Measurements from ENCODE around the gene TSC22D1. TPM values are rescaled to one million over a fixed set of nuclear protein-coding genes. Genes with fewer than 3 reads are reported as not detected.

The TSC22D1 gene
- total RNA-seq, 1 donor from 2014 or later, result 18.6 TPM

- Mint-ChIP-seq H3K9me3 (no peaks in the 10 kb centered on the region), H3K27me3 (peaks cover 8% of the 10 kb centered on the region), H3K4me3 (peak overlapping the region; percentile 85), H3K4me1 (peaks cover 28% of the 10 kb centered on the region), H3K36me3 (ENCODE audit: low read depth) (no peaks in the 10 kb centered on the region), H3K27ac (peak overlapping the region; percentile 69)
- ChIA-PET CTCF (interaction anchor here (0.7 to 7.9 kb wide), 5 partner anchors 192 to 531 kb away, joined by 3 to 103 read pairs (median 36); no protein-coding TSS in a partner anchor), POLR2A (interaction anchor here (0.7 to 1.5 kb wide), 9 partner anchors 10 to 922 kb away, joined by 3 to 12 read pairs (median 5); partner anchors contain the start of genes CCDC122 and LACC1)
- ATAC-seq (ENCODE audit: low read depth), result peak; percentile 90
- peak; percentile 78 for DNase-seq
- TF ChIP-seq, protein P1, sequence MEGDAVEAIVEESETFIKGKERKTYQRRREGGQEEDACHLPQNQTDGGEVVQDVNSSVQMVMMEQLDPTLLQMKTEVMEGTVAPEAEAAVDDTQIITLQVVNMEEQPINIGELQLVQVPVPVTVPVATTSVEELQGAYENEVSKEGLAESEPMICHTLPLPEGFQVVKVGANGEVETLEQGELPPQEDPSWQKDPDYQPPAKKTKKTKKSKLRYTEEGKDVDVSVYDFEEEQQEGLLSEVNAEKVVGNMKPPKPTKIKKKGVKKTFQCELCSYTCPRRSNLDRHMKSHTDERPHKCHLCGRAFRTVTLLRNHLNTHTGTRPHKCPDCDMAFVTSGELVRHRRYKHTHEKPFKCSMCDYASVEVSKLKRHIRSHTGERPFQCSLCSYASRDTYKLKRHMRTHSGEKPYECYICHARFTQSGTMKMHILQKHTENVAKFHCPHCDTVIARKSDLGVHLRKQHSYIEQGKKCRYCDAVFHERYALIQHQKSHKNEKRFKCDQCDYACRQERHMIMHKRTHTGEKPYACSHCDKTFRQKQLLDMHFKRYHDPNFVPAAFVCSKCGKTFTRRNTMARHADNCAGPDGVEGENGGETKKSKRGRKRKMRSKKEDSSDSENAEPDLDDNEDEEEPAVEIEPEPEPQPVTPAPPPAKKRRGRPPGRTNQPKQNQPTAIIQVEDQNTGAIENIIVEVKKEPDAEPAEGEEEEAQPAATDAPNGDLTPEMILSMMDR (IDR thresholded peaks at IDR 0.05), result no peak
- intact Hi-C loops (cut with micrococcal nuclease), result loop anchor here (1.0 to 10.0 kb wide), 8 partner anchors 142 to 1461 kb away; partner anchors contain the start of genes CCDC122, GPALPP1, LACC1 and NUFIP1
These were observed 140.8 kb downstream of the TSC22D1 start for GRCh38 chr13:44435142-44435918.

GRCh38 chr13:44434766-44435141 is 141.4 kb downstream of the TSC22D1 start:
- DNase-seq (no peak), ATAC-seq (ENCODE audit: low read depth) (no peak)
- H3K36me3 Mint-ChIP-seq (ENCODE audit: low read depth), result no peaks in the 10 kb centered on the region
- peak overlapping the region; percentile 69 for H3K27ac Mint-ChIP-seq
- H3K4me1 Mint-ChIP-seq, result peaks cover 28% of the 10 kb centered on the region
- H3K9me3 Mint-ChIP-seq, result no peaks in the 10 kb centered on the region
- H3K27me3 Mint-ChIP-seq, result peaks cover 6% of the 10 kb centered on the region
- TF ChIP-seq, protein P1 (IDR thresholded peaks at IDR 0.05), result no peak
- intact Hi-C loops (cut with micrococcal nuclease), result loop anchor here (1.0 to 10.0 kb wide), 8 partner anchors 143 to 1460 kb away; partner anchors contain the start of genes CCDC122, GPALPP1, LACC1 and NUFIP1
- ChIA-PET POLR2A (interaction anchor here (0.7 to 1.5 kb wide), 8 partner anchors 9 to 922 kb away, joined by 3 to 12 read pairs (median 4); partner anchors contain the start of genes CCDC122 and LACC1), CTCF (interaction anchor here (0.7 to 7.9 kb wide), 4 partner anchors 192 to 531 kb away, joined by 3 to 103 read pairs (median 32); no protein-coding TSS in a partner anchor)
- H3K4me3 Mint-ChIP-seq, result peak overlapping the region; percentile 85

- TF ChIP-seq, protein P1 (IDR thresholded peaks at IDR 0.05), result no peak
- ATAC-seq (ENCODE audit: low read depth), result no peak
- Mint-ChIP-seq H3K27ac (no peak overlapping the region), H3K4me3 (peak overlapping the region; percentile 24), H3K4me1 (peaks cover 28% of the 10 kb centered on the region), H3K27me3 (peaks cover 6% of the 10 kb centered on the region), H3K36me3 (ENCODE audit: low read depth) (no peaks in the 10 kb centered on the region), H3K9me3 (no peaks in the 10 kb centered on the region)
- POLR2A ChIA-PET, result interaction anchor here (0.7 to 1.5 kb wide), 3 partner anchors 144 to 191 kb away, joined by 3 to 5 read pairs (median 5); no protein-coding TSS in a partner anchor
- intact Hi-C loops (cut with micrococcal nuclease), result loop anchor here (10.0 kb wide), 1 partner anchor 1459 kb away; no protein-coding TSS in a partner anchor
- no peak for DNase-seq
- CTCF ChIA-PET, result interaction anchor here (1.1 to 7.9 kb wide), 4 partner anchors 243 to 530 kb away, joined by 3 to 103 read pairs (median 25); no protein-coding TSS in a partner anchor
These were observed 142.0 kb downstream of the TSC22D1 start for GRCh38 chr13:44433863-44434765.

- DNase-seq (no peak), ATAC-seq (ENCODE audit: low read depth) (no peak)
- POLR2A ChIA-PET, result no interaction called here
- peaks cover 6% of the 10 kb centered on the region for H3K27me3 Mint-ChIP-seq
- no peaks in the 10 kb centered on the region for H3K9me3 Mint-ChIP-seq
- no peaks in the 10 kb centered on the region for H3K36me3 Mint-ChIP-seq (ENCODE audit: low read depth)
- intact Hi-C loops (cut with micrococcal nuclease), result loop anchor here (10.0 kb wide), 1 partner anchor 1458 kb away; no protein-coding TSS in a partner anchor
- TF ChIP-seq, protein P1 (IDR thresholded peaks at IDR 0.05), result no peak
- H3K27ac Mint-ChIP-seq, result no peak overlapping the region
- peaks cover 27% of the 10 kb centered on the region for H3K4me1 Mint-ChIP-seq
- CTCF ChIA-PET, result interaction anchor here (7.9 kb wide), 1 partner anchor 523 kb away, joined by 103 read pairs; no protein-coding TSS in a partner anchor
- no peak overlapping the region for H3K4me3 Mint-ChIP-seq
These were observed 143.5 kb downstream of the TSC22D1 start for GRCh38 chr13:44432650-44433049.

Data from activated B cell treated with CpG ODN at 0.5 μM for 24 hours (primary cell).